Erythroblast (primary cell): ENCODE measurements around the gene SPG11.
A peak's percentile ranks its signal among the peaks of the same experiment; 100 is the strongest.
"Not testable (repeated sequence)": the region's sequence is repeated elsewhere in the genome, so short reads cannot be mapped to it uniquely, and the experiment has no call there.

ENCODE experiments used
- DNase-seq, 2 experiments: peaks; one replicate each; lab custom pipeline; 2025; lab: John Stamatoyannopoulos, UW
- GATA1 ChIP-seq: IDR thresholded peaks from 2 replicates; pipeline ENCODE4 v1.6.1; 2011; ENCODE audit warnings: low read depth, mild to moderate bottlenecking, control low read depth, low read length, moderate library complexity
- POLR2A ChIP-seq: IDR thresholded peaks from 2 replicates; pipeline ENCODE4 v1.6.1; 2011; ENCODE audit warnings: mild to moderate bottlenecking, low read length

SPG11 gene

DNA sequence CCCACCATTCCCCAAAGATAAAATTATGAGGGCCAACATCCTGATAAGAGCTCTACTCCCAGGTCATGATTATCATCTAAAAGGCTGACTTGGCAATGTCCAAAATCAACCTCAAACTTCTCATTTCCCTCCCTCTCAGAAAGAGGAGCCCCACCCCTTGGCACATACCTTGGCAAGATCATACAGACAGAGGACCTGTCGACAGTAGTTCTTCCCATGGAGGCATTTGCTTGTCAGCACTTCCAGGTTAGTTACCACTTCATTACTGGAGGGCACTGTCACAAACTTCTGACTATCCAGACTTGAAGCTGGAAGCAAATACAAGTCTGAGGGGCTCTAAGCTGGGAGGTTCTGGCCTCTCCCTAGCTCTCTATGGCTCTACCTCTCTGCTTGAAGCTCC, 88.7 kb downstream of the SPG11 start:
- no peak for TF ChIP-seq GATA1
- TF ChIP-seq POLR2A, result no peak

DNA sequence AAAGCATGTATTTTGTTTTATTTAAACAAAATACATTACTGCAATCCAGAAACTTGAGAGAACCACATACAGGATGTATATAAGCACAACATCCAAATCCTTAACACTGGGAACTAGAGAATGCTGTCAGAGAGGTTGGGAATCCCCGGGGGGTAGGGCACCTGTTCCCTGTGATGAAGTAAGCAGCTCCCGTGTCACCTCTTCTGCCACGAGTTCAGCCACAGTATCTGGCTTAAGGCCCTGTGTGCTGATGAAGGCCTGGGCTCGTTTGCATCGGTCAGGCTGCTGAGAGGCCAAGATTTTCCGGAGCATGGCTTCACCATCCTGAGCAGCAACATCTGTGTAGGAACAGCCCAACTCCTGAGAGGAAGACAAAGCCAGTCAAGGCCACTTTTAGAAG, 90.1 kb downstream of the SPG11 start:
- TF ChIP-seq POLR2A (no peak), GATA1 (no peak)
- no peak for DNase-seq

More for the DNA sequence above, 88.7 kb downstream of the SPG11 start:
- no peak for DNase-seq

DNA sequence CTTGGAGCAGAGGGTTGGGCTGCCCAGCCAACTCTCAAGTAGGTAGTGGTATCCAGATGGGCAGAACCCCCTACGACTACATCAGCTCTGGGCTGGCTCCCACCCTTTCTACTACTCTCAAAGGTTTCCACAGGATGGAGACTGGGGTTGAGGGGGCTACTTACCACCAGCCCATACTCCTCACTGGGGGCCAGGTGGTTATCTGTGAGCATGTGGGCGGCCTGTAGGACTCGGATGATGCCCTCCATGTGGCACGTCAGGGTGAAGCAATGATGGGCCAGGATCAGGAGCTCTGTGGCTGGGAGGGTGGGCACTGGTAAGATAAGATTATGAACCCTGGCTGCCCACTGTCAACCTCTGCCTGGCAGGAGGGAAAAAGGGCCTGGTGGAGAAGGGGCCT, 93.1 kb downstream of the SPG11 start:
- TF ChIP-seq GATA1 (no peak), POLR2A (no peak)
- DNase-seq, result no peak

DNA sequence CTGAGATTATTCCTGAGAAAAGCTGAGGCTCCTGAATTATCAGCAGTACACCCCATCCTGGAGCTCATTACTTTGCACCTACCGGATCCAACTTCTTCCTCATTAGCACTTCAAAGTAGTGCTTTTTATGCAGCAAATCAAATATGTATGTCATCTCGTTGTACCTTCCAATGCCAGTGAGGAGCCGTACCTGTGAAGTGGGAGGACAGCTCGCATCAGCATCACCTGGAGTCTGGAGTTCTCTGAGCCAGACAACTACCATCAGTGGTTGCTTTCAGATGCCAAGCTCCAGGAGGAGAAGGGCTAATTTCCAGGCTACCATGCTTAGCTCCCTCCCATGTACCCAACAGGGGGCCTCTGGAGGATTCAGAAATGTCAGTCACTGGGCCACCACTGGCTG, 94.1 kb downstream of the SPG11 start:
- TF ChIP-seq POLR2A (no peak), GATA1 (no peak)
- DNase-seq, result no peak

DNA sequence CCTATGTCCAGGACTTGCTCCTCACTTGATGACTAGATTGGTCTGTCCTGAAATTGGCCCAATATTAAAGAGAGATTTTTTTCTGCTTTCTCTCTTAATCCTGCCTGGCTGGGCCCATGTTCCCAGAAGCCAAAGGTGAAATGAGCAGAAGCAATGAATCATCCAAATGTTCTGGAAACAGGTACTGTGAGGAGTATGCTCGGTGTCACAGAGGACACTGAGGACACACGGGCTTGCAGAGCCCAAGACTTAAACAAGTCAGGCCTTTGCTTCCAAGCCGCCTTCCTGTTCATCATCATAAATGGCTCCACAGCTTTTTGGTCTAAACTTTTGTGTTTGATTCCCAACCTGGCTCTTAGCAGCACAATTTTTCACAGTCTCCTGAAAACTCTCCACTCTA, 95.1 kb downstream of the SPG11 start:
- TF ChIP-seq GATA1 (no peak), POLR2A (no peak)
- no peak for DNase-seq

DNA sequence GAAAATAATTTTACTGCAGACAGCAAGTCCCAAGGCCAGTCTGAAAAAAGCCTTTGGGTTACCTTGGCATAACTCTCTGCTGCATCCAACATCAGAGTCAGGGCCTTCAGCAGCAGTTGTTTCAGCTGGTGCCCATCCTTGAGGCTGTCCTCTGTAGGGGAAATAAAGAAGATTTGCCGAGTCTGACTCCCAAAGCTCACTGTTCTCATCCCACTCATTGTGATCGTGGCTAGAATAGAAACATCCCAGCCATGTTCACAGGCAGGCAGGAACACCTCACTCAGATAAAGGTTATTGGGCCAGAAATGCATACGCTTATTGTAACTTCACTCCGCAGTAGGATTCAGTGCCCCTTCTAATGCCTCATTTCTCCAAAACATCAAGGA, 97.3 kb downstream of the SPG11 start:
- no peak for DNase-seq

DNA sequence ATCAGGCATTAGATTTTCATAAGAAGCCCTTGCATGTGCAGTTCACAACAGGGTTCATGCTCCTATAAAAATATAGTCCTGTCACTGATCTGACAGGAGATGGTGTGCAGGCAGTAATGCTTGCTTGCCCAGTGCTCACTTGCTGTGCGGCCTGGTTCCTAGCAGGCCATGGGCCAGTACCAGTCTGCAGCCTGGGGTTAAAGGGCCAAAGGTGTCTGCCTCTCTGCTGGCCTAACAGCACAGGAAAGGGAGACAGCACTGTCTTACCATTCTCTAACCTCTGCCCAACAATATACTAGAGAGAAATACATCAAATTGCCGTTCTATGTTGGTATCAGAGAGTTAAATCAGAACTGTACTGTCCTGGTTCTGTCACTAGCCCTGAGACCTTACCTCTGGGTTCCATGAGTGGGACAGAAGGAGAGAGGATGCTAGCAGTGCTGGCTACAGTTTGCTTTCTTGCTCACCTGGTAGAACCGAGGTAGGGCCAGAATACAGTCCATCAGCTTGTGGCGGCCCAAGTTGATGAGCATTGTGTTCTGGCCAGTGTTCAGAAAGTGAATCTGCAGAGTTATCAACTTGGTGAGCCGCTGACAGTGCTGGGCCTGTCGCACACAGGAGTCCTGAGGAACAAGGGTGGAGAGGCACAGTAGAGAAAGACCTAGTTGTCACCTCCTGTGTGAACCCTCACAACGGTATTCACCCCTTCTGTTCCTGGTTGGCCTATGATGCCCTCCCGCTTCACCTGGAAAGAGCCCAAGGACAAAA, 97.9 kb downstream of the SPG11 start:
- DNase-seq, result no peak
- TF ChIP-seq GATA1, result no peak
- TF ChIP-seq POLR2A, result no peak

More for the DNA sequence above, 97.3 kb downstream of the SPG11 start:
- TF ChIP-seq POLR2A (no peak), GATA1 (no peak)

DNA sequence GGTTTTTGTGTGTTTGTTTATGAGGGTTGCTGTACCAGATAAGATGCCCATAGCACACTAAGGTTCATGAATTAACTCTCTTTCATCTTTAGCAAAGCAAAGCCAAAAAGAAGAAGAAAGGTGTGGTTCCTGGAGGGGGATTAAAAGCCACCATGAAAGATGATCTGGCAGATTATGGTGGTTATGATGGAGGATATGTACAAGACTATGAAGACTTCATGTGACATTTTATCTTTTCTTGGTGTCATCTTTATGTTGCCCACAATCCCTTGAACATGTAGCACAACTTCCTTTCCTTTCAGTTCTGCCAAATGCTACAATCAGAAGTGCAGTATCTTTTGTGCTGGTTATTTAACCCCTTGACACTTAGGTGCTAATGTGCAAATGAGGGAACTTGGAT, 102.5 kb downstream of the SPG11 start:
- not testable (repeated sequence) for DNase-seq

DNA sequence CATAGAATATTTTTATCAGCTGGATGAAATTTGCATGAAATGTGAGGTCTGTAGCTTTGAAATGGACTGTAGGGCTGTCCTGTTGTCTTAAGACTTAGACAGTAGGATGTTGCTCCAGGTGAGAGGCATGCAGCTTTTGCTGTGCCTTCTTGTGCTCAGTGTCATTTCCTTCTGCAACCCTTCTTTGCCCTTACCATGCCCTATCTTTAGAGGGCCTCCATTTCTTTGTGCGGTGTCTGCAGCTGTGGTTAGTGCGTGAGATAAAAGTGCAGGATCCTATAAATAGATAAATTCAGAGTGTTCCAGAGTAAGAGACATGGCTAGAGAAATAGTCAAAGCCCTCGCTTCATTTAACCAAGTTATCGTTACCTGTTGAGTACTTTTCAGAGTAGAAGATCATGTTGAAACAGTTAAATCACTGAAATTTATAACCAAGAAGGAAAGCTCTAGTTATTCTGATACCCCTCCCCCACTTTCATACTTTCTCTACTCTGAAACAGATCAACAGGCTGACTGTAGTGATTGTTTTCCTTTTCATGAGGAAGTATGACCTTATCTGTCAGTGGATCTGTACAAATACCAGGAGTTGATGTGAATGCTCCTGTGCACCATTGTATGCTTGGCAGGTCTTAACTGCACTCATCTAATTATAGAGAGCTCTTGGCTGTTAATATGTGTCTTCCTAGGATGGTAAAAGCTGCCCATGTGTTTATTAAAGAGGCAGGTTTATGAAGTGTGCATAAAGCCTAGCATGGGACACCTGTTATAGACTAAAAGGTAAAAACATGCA, 108.3 kb downstream of the SPG11 start:
- DNase-seq, result peak in 1 of 2 experiments; percentile 32
- no peak for TF ChIP-seq GATA1
- TF ChIP-seq POLR2A, result no peak

DNA sequence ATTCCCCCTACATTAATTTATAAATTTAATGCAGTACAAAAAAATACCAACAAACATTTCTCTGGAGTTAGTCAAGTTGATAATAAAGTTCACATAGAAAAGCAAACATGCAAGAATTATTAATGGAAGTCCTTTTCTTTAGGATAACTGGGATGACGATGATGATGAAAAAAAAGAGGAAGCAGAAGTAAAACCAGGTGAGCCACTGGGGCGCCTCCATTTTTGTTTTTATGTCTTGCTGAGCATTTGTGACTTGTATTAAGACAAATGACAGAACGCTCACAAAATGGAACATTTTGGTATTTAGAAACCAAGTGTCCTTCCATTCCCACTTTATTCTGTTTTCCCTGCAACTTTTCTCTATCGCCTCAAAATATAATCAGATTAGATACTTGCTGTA, 112.7 kb downstream of the SPG11 start:
- DNase-seq, result no peak

DNA sequence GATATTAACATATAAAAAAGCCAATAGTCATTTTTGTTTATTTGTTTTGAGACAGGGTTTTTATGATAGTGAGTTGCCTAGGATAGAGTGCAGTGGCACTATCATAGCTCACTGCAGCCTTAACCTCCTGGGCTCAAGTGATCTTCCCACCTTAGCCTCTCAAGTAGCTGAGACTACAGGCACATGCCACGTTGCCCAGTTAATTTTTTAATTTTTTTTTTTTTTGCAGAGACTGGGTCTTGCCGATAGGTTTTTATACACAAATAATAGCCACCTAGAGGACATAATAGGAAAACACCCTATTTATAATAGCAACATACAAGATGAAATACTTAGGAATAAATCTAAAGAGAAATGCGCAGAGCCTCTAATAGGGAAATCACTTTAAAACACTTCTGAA, 113.2 kb downstream of the SPG11 start:
- no peak for TF ChIP-seq POLR2A
- TF ChIP-seq GATA1, result no peak
- DNase-seq, result peak in 1 of 2 experiments; percentile 21

More for the DNA sequence above, 112.7 kb downstream of the SPG11 start:
- TF ChIP-seq GATA1, result no peak
- TF ChIP-seq POLR2A, result no peak

DNA sequence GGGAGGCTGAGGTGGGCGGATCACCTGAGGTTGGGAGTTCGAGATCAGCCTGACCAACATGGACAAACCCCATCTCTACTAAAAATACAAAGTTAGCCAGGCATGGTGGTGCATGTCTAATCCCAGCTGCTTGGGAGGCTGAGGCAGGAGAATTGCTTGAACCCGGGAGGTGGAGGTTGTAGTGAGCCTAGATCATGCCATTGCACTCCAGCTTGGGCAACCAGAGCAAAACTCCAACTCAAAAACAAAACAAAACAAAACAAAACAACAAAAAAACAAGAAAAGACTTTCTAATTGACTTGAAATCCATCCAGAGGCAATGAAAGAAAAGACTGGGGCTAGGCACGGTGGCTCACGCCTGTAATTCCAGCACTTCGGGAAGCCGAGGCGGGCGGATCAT, 114.3 kb downstream of the SPG11 start:
- not testable (repeated sequence) for DNase-seq

DNA sequence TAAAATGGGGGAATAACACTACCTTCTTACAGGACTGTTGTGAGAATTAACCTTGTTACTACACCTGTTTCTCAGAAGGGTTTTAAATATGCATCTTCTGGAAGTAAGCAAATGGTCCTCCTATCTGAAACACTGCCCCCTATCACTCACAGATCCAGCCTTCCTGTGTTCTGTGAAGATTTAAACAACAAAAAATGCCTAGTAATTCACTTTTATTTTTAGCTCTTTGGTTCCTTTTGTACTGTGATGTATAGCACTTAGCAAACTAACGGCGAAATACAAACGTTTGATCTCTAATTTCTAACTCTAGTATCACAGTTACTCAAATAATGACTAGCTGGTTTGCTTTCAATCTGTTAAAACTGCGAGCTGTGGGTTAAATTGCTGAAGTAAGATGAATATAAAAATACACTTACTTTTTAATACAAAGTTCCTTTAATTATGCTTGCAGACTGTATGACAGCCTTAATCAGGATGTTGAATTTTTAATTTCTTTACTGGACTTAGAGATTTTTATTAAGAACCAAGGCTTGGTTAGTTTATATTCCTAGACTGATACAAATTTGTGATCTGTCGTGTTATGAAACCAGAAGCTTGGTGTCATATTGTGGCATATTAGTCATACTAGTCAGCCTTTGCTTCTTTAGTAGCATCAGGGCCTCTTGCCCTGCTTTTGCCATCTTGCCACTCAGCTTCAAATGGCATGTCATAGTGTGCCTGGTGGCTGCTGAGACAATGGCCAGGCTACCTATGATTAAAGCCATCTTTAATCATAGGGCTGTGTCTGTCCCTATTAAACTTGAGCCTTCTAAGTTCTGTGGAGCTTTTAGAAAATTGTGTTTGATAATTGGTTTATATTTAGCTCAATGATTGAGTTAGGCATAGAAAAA, 117.3 kb downstream of the SPG11 start:
- peak in 1 of 2 experiments; percentile 32 for DNase-seq
- no peak for TF ChIP-seq POLR2A
- TF ChIP-seq GATA1, result no peak

DNA sequence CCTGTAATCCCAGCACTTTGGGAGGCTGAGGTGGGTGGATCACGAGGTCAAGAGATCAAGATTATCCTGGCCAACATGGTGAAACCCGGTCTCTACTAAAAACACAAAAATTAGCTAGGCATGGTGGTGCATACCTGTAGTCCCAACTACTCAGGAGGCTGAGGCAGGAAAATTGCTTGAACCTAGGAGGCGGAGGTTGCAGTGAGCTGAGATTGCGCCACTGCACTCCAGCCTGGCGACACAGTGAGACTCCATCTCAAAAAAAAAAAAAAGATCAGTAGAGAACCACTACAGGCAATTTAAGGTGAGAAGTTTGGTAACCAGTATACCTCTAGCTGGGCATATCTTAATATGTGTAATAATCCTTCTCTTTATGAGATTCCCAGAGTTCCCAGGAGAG, 118.7 kb downstream of the SPG11 start:
- not testable (repeated sequence) for DNase-seq
